ENCODE results near the gene ERC1.
"Not testable (repeated sequence)": the region's sequence is repeated elsewhere in the genome, so short reads cannot be mapped to it uniquely, and the experiment has no call there.

ERC1 gene

DNA sequence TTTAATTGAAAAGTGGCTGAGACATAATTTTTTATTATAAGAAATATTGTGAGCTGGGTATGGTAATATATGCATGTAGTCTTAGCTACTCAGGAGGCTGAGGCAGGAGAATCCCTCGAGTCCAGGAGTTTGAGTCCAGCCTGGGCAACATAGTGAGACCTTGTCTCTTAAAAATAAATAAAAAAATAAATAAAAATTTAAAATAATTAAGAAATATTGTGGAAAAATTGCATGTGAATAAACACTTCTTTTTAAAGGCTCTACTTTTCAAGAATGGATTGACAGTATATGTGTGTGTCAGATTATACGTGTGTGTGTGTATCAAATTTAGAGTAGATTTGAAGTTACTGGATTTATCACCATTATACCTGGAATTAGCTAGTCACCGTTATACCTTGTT lies 43.2 kb downstream of the ERC1 start:
- no peak for DNase-seq

- no peak for DNase-seq
Measured at GRCh38 chr12:1034751-1035457, 43.9 kb downstream of the ERC1 start.

DNA sequence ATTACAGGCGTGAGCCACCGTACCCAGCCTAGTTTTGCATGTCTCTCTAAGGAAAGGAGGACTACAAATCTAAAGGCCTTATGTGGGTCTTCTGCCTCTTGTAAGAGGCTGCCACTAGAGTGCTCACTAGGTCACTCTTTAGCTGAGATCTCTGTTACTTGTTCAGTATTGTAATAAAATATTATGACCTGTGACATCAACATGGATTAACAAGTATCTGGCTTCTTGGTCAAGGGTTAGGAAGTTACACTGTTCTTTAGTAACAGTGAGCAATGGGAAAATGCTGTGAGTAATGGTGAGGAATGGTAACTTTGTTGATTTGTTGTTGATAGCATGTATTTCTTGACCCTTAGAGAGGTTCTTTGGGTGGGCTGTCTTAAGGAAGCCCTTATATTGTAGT lies 50.5 kb downstream of the ERC1 start:
- no peak for DNase-seq

DNA sequence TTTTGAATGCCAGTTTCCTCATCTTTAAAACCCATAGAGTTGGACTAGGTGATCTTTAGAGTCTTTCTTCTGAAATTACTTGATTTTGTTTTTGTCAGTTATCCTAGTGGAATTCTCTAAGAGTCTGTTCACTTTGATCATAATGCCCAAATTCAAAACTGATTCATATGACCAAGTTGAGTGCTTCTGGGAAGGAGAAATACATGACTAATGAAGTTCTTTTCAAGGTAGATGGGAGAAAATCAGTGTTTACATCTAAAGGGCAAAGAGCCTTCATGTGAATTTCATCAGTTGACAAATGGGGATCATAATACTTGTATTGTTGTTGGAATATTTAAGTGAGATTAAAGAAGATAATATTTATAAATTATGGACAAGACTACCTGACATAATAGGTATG lies 53.2 kb downstream of the ERC1 start:
- DNase-seq = no peak

GRCh38 chr12:1044696-1045095 lies 53.7 kb downstream of the ERC1 start:
- no peak for DNase-seq

DNA sequence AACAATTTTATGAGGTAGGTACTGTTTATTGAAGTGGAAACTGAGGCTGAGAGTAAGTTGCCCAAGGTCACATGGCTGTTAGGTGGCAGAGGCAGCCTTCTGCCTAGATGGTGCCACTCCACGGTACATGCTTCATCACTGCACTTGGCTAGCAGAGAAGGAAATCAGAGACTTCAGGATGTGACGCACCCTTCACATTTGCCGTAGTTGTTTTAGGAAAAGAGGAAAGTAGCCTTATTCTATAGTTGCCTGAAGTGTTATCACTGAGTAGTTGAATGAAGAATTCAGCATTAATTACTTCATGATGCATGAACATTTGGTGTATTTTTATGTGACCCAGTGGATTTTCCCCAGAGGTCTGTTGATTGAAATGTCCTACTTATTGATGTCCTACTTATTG lies 55.7 kb downstream of the ERC1 start:
- DNase-seq = no peak

DNA sequence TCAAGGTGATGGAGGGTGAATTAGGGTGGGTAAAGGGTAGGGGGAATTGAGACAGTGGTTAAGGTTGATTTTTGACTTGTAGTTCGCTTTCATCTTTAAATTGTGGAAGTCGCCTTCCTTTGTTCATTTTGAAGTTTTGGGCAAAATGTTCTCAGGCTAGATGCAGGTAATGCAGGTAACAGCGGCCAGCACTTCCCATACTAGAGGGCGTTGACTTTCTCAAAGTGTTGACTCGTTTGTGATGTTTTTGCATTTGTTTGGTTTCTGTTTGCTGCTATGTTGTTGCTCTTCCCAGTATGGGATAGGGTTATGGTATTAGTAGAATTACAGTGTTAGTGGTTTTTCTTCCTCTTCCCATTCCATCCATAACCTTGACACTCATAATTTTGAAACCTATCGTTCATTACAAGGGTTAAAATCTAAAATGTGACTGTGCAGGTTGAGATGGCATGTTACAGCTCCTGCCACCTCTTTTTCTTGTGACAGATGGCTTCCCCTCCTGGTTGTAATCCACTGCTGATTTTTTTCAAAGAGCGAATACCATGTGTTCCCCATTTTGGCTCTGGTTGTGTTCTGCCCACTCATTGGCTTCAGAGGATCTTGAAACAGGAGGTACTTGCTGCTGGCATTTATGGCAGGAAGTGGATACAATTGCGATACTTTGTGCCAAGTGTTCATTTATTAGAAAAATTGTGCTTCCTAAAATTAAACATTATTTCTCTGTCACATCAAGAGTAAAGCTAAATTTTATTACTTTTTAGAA lies 57.1 kb downstream of the ERC1 start:
- DNase-seq = no peak

DNA sequence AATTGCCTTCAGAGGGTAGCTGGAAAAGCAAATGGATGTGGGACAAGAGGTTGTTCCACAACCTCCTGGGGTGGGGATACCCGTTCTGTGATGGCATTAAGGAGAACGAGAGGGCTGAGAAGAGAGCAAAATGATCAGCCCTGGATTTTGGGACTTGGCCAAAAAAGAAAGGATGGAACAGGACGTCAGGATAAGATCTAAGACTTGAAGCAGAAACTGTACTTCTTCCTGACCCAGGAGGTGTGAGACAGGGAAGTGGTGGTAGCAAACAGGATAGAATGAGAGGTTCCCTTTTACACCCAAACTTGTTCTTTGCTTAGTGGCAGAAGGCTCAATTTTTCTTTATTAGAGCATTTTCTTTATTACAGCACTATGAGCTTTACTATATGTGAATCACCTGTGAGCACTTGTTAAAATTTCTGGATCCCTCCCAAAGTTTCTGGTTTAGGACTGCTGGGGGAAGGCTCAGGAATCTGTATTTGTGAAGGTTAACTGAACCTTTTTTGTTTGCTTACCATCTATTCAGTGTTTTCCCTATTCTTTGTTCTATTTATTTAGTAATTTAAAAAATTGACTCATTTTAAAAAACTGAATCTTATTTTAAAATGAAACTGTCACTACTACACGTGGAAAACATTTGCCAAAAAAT lies 59.2 kb downstream of the ERC1 start:
- DNase-seq = no peak

- DNase-seq = not testable (repeated sequence)
Measured at GRCh38 chr12:1051672-1052071, 60.6 kb downstream of the ERC1 start.

GRCh38 chr12:1053690-1054089 lies 62.7 kb downstream of the ERC1 start:
- no peak for DNase-seq

DNA sequence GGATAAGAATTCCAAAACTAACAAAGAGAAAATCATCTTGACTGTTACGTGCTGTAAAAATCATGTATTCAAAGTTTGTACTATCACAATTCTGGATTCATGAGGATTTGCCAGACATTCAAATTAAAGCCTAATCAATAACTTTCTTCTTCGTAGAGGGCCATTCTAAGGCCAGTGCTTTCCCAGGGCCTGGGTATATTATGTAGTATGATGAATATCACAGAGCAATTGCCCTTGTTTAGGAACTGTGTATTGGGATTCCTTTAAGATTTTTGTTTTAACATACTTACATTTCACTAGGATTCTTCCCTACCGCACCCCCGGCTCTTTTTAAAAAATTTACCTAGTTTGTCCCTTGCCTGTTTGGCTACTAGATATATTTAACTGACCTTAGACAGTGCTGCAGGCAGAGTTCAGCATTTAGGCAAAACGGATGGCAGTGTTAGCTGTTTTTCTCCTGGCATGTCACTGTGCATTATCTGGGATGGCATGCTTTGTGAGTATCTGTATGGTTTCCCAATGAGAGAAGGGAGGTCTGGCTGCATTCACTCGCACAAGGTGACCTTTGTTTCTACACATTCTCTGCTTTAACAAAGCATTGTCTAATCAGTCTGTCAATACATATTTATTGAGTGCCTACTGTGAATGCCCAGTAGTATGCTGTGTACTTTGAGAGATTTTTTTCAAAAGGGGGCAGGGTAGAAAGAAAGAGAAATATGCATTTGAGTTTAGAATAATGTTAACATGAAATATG lies 63.3 kb downstream of the ERC1 start:
- no peak for DNase-seq

DNA sequence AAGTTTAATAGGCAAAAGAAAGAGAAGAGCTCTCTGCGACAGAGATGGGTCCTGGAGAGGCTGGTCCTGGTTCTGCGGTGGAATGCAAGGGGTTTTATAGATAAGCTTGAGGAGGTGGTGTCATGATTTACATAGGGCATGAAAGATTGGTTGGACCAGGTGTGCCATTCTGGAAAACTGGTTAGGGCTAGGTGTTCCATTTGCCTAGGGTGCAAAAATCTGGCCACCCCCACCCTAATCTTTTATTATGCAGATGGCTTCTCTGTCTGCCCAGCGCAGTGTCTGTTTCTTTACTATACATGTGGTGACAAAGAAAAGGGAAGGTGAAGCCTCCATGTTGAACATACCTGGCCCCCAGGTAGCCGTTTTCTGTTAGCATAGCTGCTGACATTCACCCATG lies 65.4 kb downstream of the ERC1 start:
- DNase-seq = no peak

- no peak for DNase-seq
Measured at GRCh38 chr12:1058423-1058822, 67.4 kb downstream of the ERC1 start.

DNA sequence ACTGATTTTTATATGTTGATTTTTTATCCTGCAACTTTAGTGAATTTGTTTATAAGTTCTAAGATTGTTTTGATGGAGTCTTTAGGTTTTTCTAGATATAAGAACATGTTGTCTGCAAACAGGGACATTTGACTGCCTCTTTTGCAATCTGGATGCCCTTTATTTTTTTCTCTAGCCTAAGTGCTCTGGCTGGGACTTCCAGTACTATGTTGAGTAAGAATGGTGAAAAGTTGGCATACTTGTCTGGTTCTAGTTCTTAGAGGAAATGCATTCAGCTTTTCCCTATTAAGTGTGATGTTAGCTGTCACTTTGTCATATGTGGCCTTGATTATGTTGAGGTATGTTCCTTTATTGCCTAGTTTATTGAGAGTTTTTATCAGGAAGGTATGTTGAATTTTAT lies 68.1 kb downstream of the ERC1 start:
- DNase-seq = no peak

GRCh38 chr12:1063852-1064251 lies 72.8 kb downstream of the ERC1 start:
- DNase-seq = no peak

DNA sequence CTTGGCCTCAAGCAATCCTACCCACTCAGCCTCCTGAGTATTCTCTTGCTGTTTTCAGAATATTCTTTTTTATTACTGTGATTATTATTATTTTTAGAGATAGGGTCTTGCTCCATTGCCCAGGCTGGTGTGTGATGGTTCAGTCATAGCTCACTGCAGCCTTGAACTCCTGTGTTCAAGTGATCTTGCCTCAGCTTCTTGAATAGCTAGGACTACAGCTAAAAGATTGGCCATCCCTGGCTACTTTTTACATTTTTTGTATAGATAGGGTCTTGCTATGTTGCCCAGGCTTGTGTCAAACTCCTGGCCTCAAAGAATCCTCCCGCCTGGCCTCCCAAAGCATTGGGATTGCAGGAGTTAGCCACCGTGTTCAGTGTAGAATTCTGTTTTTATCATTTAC lies 73.3 kb downstream of the ERC1 start:
- no peak for DNase-seq

GRCh38 chr12:1065629-1066028 lies 74.6 kb downstream of the ERC1 start:
- no peak for DNase-seq

- DNase-seq = no peak
Measured at GRCh38 chr12:1069846-1070245, 78.8 kb downstream of the ERC1 start.

- no peak for DNase-seq
Measured at GRCh38 chr12:1071182-1071581, 80.2 kb downstream of the ERC1 start.

- DNase-seq = no peak
Measured at GRCh38 chr12:1073652-1074051, 82.6 kb downstream of the ERC1 start.

GRCh38 chr12:1077036-1077803 lies 86.2 kb downstream of the ERC1 start:
- no peak for DNase-seq

DNA sequence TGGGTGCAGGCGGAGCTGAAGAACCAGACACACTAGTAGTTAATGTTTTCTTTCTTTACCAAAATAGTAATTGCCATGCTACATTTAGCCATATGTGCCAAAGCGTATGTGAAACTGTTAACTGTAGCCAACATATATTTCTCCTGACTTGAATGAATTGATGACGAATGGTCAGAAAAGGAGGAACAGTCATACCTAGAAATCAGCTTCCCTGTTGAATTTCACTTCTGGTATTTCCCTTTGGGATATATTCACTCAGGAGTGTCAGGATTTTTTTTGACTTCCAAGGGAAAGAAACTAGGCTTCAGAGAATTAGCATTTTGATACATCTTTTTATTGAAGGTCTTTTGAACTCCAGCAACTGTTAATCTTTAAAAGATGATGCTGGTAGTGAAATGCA lies 87.0 kb downstream of the ERC1 start:
- DNase-seq = no peak

Measured in SHP77 (cell line).